H1 (cell line): ENCODE data around the gene DCAF4L1. TPM values are rescaled to one million over a fixed set of nuclear protein-coding genes. Genes with fewer than 3 reads are reported as not detected.

Source experiments
- CTCF ChIA-PET: fragments of 300-600 bp; sonication (Branson Sonifier 250); formaldehyde crosslinking; loops from one replicate; lab custom pipeline; 2021; ENCODE audit not compliant: partially characterized antibody; lab: Charles Lee
- POLR2A ChIA-PET: fragments of 300-600 bp; sonication (Branson Sonifier 250); formaldehyde crosslinking; loops from one replicate; lab custom pipeline; 2021; ENCODE audit warnings: inconsistent platforms; ENCODE audit not compliant: partially characterized antibody; lab: Charles Lee
- DNase-seq, 2 experiments: peaks; one replicate each; pipeline versions ENCODE4 v3.0.0 to v3.0.0-alpha.2; 2010 to 2022; ENCODE audit warnings: low spot score in 2 of 2, low read depth in 1 of 2, mixed read lengths in 1 of 2
- FAIRE-seq: peaks from 2 replicates; lab custom pipeline; 2011; peaks lifted over from hg19 to GRCh38; lab: Jason Lieb, UNC
- H2AFZ ChIP-seq: 2 replicates; pipeline ENCODE4 v1.8.1; 2012; ENCODE audit warnings: low read length, inconsistent platforms
- H2AK5ac ChIP-seq: 2 replicates; pipeline ENCODE4 v1.6.1; 2013; ENCODE audit warnings: low read depth, low read length
- H2BK120ac ChIP-seq: replicated peaks from 2 replicates; pipeline ENCODE3; 2013; ENCODE audit warnings: low read depth, low read length, inconsistent platforms
- H2BK12ac ChIP-seq: 2 replicates; pipeline ENCODE4 v1.6.1; 2013; ENCODE audit warnings: low read depth, low read length
- H2BK15ac ChIP-seq: 2 replicates; pipeline ENCODE4 v1.6.1; 2013; ENCODE audit warnings: low read length
- H2BK20ac ChIP-seq: 2 replicates; pipeline ENCODE4 v1.6.1; 2013; ENCODE audit warnings: low read length
- H2BK5ac ChIP-seq: 2 replicates; pipeline ENCODE4 v1.6.1; 2013; ENCODE audit warnings: low read depth, low read length
- H3K14ac ChIP-seq: 2 replicates; pipeline ENCODE4 v1.6.1; 2013; ENCODE audit warnings: inconsistent platforms; ENCODE audit not compliant: insufficient read length
- H3K18ac ChIP-seq: 2 replicates; pipeline ENCODE4 v1.6.1; 2013; ENCODE audit warnings: low read length; ENCODE audit errors: extremely low read depth
- H3K23ac ChIP-seq: 2 replicates; pipeline ENCODE4 v1.6.1; 2013; ENCODE audit warnings: inconsistent platforms; ENCODE audit not compliant: insufficient read length
- H3K23me2 ChIP-seq: 2 replicates; pipeline ENCODE4 v1.6.1; 2013; ENCODE audit warnings: low read depth, low read length
- H3K27ac ChIP-seq: 2 replicates; pipeline ENCODE4 v1.6.1; 2011; ENCODE audit warnings: low read depth, low read length, inconsistent platforms
- H3K27me3 ChIP-seq, 4 experiments: replicated peaks in 1 of 4; 1 replicate in 1 of 4; 2 replicates in 3 of 4; pipeline versions ENCODE4 v1.6.1 to v1.8.1; 2011 to 2013; ENCODE audit warnings: low read length in 3 of 4, mild to moderate bottlenecking in 3 of 4, inconsistent platforms in 2 of 4, mixed read lengths in 2 of 4, moderate library complexity in 1 of 4; ENCODE audit not compliant: control insufficient read depth in 3 of 4, insufficient read depth in 3 of 4; ENCODE audit errors: extremely low read depth in 1 of 4
- H3K36me3 ChIP-seq, 4 experiments: 2 replicates each; pipeline versions ENCODE4 v1.6.1 to v1.8.1; 2011 to 2013; ENCODE audit warnings: mild to moderate bottlenecking in 4 of 4, low read length in 3 of 4, moderate library complexity in 2 of 4, control low read depth in 1 of 4, inconsistent platforms in 1 of 4; ENCODE audit not compliant: insufficient read depth in 4 of 4, control insufficient read depth in 2 of 4
- H3K4ac ChIP-seq: replicated peaks from 2 replicates; pipeline ENCODE3; 2013; ENCODE audit warnings: low read length, low read depth, mixed read lengths, inconsistent platforms; ENCODE audit not compliant: insufficient read length
- H3K4me1 ChIP-seq, 4 experiments: replicated peaks in 1 of 4; 1 replicate in 1 of 4; 2 replicates in 3 of 4; pipeline versions ENCODE4 v1.6.1 to v1.8.1; 2011 to 2013; ENCODE audit warnings: low read length in 3 of 4, inconsistent platforms in 2 of 4, mixed read lengths in 1 of 4; ENCODE audit not compliant: insufficient read depth in 4 of 4, control insufficient read depth in 3 of 4
- H3K4me2 ChIP-seq, 2 experiments: 2 replicates each; pipeline versions ENCODE4 v1.6.1 to v1.8.1; 2011 to 2013; ENCODE audit warnings: low read depth in 2 of 2, low read length in 2 of 2, control low read depth in 1 of 2, inconsistent platforms in 1 of 2, mild to moderate bottlenecking in 1 of 2; ENCODE audit not compliant: insufficient read depth in 1 of 2
- H3K4me3 ChIP-seq, 4 experiments: fragments of 200-600, 300-600 bp in 1 of 4; sonication (generic), shearing (Covaris generic), sonication (Bioruptor Twin) in 1 of 4; 2 replicates each; pipeline versions ENCODE4 v1.5.1 to v1.8.1; 2011 to 2016; ENCODE audit warnings: low read length in 4 of 4, low read depth in 3 of 4, control low read depth in 2 of 4, inconsistent platforms in 2 of 4, mild to moderate bottlenecking in 2 of 4, mixed read lengths in 1 of 4, moderate library complexity in 1 of 4; ENCODE audit not compliant: insufficient read depth in 2 of 4; ENCODE audit errors: extremely low read depth in 1 of 4
- H3K56ac ChIP-seq: replicated peaks from 2 replicates; pipeline ENCODE3; 2013; ENCODE audit warnings: low read depth, mild to moderate bottlenecking, mixed read lengths, low read length, inconsistent platforms; ENCODE audit not compliant: insufficient read length
- H3K79me1 ChIP-seq: 2 replicates; pipeline ENCODE4 v1.6.1; 2013; ENCODE audit warnings: low read depth, low read length, control low read depth
- H3K79me2 ChIP-seq, 2 experiments: 2 replicates each; pipeline versions ENCODE4 v1.6.1 to v1.8.1; 2012 to 2013; ENCODE audit warnings: low read length in 2 of 2, mild to moderate bottlenecking in 2 of 2, inconsistent platforms in 1 of 2; ENCODE audit not compliant: insufficient read depth in 2 of 2, control insufficient read depth in 1 of 2
- H3K9ac ChIP-seq, 4 experiments: replicated peaks in 1 of 4; 1 replicate in 1 of 4; 2 replicates in 3 of 4; pipeline versions ENCODE4 v1.6.1 to v1.8.1; 2011 to 2013; ENCODE audit warnings: low read depth in 3 of 4, low read length in 3 of 4, control low read depth in 2 of 4, mild to moderate bottlenecking in 2 of 4, moderate library complexity in 2 of 4, inconsistent platforms in 1 of 4; ENCODE audit errors: extremely low read depth in 1 of 4
- H3K9me3 ChIP-seq, 2 experiments: 2 replicates each; pipeline versions ENCODE4 v1.6.1 to v1.8.1; 2012 to 2013; ENCODE audit warnings: mild to moderate bottlenecking in 2 of 2, moderate library complexity in 2 of 2, control low read depth in 1 of 2, inconsistent platforms in 1 of 2, low read depth in 1 of 2, low read length in 1 of 2, mixed read lengths in 1 of 2; ENCODE audit not compliant: insufficient read depth in 2 of 2
- H4K20me1 ChIP-seq, 2 experiments: replicated peaks in 1 of 2; 2 replicates each; pipeline versions ENCODE3 to v1.8.1; 2011 to 2013; ENCODE audit warnings: inconsistent platforms in 2 of 2, low read length in 2 of 2, mild to moderate bottlenecking in 1 of 2; ENCODE audit not compliant: insufficient read depth in 2 of 2, control insufficient read depth in 1 of 2
- H4K5ac ChIP-seq: 2 replicates; pipeline ENCODE4 v1.6.1; 2013; ENCODE audit warnings: low read length, low read depth, mixed read lengths, inconsistent platforms; ENCODE audit not compliant: insufficient read length
- H4K8ac ChIP-seq: 2 replicates; pipeline ENCODE4 v1.8.0; 2013; ENCODE audit warnings: mild to moderate bottlenecking, moderate library complexity, low read length, inconsistent platforms; ENCODE audit not compliant: insufficient read depth; ENCODE audit errors: extremely low read depth
- H4K91ac ChIP-seq: replicated peaks from 2 replicates; pipeline ENCODE3; 2013; ENCODE audit warnings: low read length, mixed read lengths, inconsistent platforms; ENCODE audit not compliant: insufficient read length
- HDAC6 ChIP-seq: IDR thresholded peaks from one replicate; pipeline ENCODE4 v1.7.1; 2012; ENCODE audit warnings: low read depth, mild to moderate bottlenecking, inconsistent platforms, low read length, moderate library complexity
- JUND ChIP-seq: IDR thresholded peaks from 2 replicates; pipeline ENCODE4 v1.6.1; 2011; ENCODE audit warnings: mild to moderate bottlenecking, improper control_type of control experiment, low read length
- POU5F1 ChIP-seq: IDR thresholded peaks from 2 replicates; pipeline ENCODE4 v1.6.1; 2011; ENCODE audit warnings: low read depth, mild to moderate bottlenecking, low read length, moderate library complexity
- SP2 ChIP-seq: IDR thresholded peaks from 2 replicates; pipeline ENCODE4 v1.6.1; 2012; ENCODE audit warnings: mild to moderate bottlenecking, low read length, inconsistent platforms
- SRF ChIP-seq: IDR thresholded peaks from 2 replicates; pipeline ENCODE4 v1.6.1; 2011; ENCODE audit warnings: mild to moderate bottlenecking, low read depth, low read length, moderate library complexity
- WGBS, 2 experiments: shearing (Covaris generic) in 1 of 2; methylation state at CpG; one replicate each; pipeline versions ENCODE4 v1.1.6 to v1.1.7; 2013 to 2015; ENCODE audit warnings: low lambda C conversion rate in 2 of 2, mixed read lengths in 2 of 2, inconsistent platforms in 1 of 2, low coverage in 1 of 2, missing lambda C conversion rate in 1 of 2; ENCODE audit not compliant: insufficient replicate concordance in 2 of 2, insufficient coverage in 1 of 2, insufficient read length in 1 of 2; ENCODE audit errors: extremely low coverage in 1 of 2, missing lambda C conversion rate in 1 of 2; 5-methylcytosine and 5-hydroxymethylcytosine counted together
- polyA plus RNA-seq, 7 experiments: library from polyadenylated mRNA; depleted of rRNA in 3 of 7; stranded (reverse) in 5 of 7; unstranded in 2 of 7; fragments of >200 nt in 5 of 7; fragments of 200-250 nt in 2 of 7; gene quantifications; 1 replicate in 5 of 7; 2 replicates in 1 of 7; 4 replicates in 1 of 7; pipeline versions ENCODE4 v1.2.1 to v1.2.3, GENCODE V29; 2011 to 2013; ENCODE audit warnings: missing spikeins in 2 of 7, mixed read lengths in 2 of 7
- total RNA-seq: library from RNA; stranded (reverse); fragmentation: NEBNext Ultra II Directional; extraction: Animal tissue kit (Norgen Biotek cat#: 25700); gene quantifications from 2 replicates; pipeline ENCODE4 v1.2.1, GENCODE V29; 2021

Gene DCAF4L1
- total and polyA plus RNA-seq, 2 of the 8 experiments (the other 6 are each of a cell fraction or from before 2014, with no cell fraction given): 0.06 to 0.15 TPM

DNA sequence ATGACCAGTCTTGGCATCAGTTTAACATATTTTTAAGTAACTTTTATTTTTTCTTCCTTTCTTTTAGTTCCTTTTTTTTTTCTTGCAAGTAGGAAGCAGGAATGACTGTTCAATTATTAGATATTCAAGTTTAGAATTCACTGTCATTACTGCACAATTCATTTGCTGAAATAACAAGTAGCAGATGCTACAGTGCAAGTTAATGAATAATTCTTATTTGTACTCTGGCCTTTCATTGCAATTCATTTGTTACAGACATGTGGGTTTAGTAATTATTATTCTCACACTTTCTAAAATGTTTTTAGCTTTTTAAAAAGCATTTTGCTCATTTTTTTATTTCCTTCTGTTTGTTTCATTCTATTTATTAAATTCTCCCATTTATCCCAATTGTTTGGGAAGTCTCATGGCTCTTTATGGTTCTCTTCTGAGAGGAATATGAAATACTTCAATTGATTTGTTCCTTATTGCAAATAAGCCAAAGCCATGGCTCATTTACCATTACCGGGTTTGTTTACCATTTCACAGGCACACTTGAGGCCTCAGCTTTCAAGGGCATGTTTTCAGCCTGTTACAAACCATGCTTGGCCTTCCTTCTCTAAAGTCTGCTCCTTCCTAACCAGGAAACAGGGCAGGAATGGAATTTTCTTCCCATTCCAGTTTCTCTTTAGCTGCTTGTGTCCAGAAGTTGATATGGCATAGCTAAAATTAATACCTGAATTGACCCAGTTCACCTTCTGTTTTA is 4.6 kb upstream of the DCAF4L1 start:
- 90% methylated on average over 1 of the region's 1 CpG; no CpG with 5 or more reads in 1 of the 2 experiments for WGBS, 2 experiments
- H3K4me2 ChIP-seq: no peak overlapping the region
- no peak overlapping the region for H3K27ac ChIP-seq
- no peaks in the 10 kb centered on the region for H3K79me2 ChIP-seq
- peaks cover 0 to 3% of the 10 kb centered on the region in 2 experiments; a peak in 1 of 4 replicates for H3K9me3 ChIP-seq
- DNase-seq: no peak
- no peak overlapping the region for H3K14ac ChIP-seq
- no peak overlapping the region for H2BK15ac ChIP-seq
- H3K56ac ChIP-seq: no peak overlapping the region
- H3K4ac ChIP-seq: no peak overlapping the region
- peaks cover 0 to 4% (median 0%) of the 10 kb centered on the region in 4 experiments; a peak in 2 of 7 replicates for H3K4me1 ChIP-seq
- no peak overlapping the region for H2AK5ac ChIP-seq
- H4K8ac ChIP-seq: no peak overlapping the region
- H2BK120ac ChIP-seq: no peak overlapping the region
- no peak overlapping the region for H3K4me3 ChIP-seq
- H4K91ac ChIP-seq: no peak overlapping the region
- no peak overlapping the region for H2BK12ac ChIP-seq
- CTCF ChIA-PET: interaction anchor here (0.6 to 2.2 kb wide), 6 partner anchors 9 to 59 kb away, joined by 3 to 15 read pairs (median 4); no protein-coding TSS in a partner anchor
- TF ChIP-seq JUND: no peak
- no peak for TF ChIP-seq SRF
- TF ChIP-seq SP2: no peak
- TF ChIP-seq HDAC6: no peak
- TF ChIP-seq POU5F1: no peak
- H3K23me2 ChIP-seq: no peaks in the 10 kb centered on the region
- no peak overlapping the region for H2BK20ac ChIP-seq
- H3K18ac ChIP-seq: no peak overlapping the region
- no peak overlapping the region for H3K9ac ChIP-seq
- H3K27me3 ChIP-seq: no peaks in the 10 kb centered on the region
- no peak overlapping the region for H4K5ac ChIP-seq
- no peak overlapping the region for H3K23ac ChIP-seq
- POLR2A ChIA-PET: interaction anchor here (1.2 to 3.4 kb wide), 3 partner anchors 10 to 26 kb away, joined by 4 to 17 read pairs (median 5); partner anchors contain the start of gene SLC30A9
- H2BK5ac ChIP-seq: no peak overlapping the region
- H2AFZ ChIP-seq: 0 out of 2 replicates have a peak overlapping the region, but pooled peaks have one; percentile 20
- no peaks in the 10 kb centered on the region for H3K36me3 ChIP-seq
- no peak for FAIRE-seq
- H4K20me1 ChIP-seq: no peaks in the 10 kb centered on the region
- H3K79me1 ChIP-seq: no peaks in the 10 kb centered on the region
